ENCODE results near the gene XAB2. TPM values are rescaled to one million over a fixed set of nuclear protein-coding genes. Genes with fewer than 3 reads are reported as not detected.
A peak's percentile ranks its signal among the peaks of the same experiment; 100 is the strongest.

XAB2 gene
- total RNA-seq, 4 donors from 2014 or later, result 29.6 to 51.2 (median 31.1) TPM

DNA sequence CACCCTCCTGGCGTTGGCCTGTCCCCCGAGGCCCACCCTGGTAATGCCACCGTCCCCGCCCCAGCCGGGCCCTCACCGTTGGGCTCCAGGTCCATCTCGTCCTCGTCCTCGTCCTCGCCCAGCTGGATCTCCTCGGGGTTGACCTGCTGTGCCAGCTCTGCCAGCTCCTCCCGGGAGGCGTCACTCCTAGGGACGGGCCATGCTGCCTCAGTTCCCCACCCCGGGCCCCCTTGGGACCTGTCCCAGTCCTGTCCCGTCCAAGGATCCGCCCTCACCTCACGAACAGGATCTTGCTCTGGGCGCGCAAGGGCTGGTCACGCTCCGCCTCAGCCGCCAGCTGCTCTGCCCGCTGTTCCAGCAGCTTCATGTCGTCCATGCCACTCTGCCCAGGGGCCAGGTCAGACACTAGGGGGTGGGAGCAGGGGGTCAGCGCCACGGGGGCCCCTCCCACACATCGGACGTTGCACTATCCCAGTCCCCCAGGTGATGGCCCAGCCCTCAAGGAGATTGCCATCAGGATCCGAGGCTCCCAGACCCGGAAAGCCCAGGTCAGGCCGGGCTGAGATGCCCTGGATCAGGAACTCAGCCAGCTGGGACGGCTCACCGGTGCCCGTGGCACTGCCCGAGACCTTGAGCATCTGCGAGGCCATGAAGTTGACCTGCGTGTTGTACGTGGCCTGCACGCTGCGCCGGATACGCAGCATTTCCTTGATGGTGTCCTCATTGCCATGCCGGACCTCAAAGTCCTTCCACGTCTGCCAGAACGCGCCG is 9.5 kb downstream of the XAB2 start:
- no peak for ATAC-seq
- H3K4me1 ChIP-seq, result peaks cover 7 to 15% of the 10 kb centered on the region in 2 donors
- no peaks in the 10 kb centered on the region for H3K9me3 ChIP-seq
- in situ Hi-C loops (cut with MboI; ENCODE audit: low sequenced_read_pairs in 4 of 4) (no loop called here), intact Hi-C loops (cut with DNase I; ENCODE audit: low total_unique reads) (loop anchor here (10.0 kb wide), 1 partner anchor 885 kb away; the partner anchor contains the start of genes GPR108 and TRIP10)
- no peaks in the 10 kb centered on the region for H3K27me3 ChIP-seq
- H3K36me3 ChIP-seq, result peaks cover 2 to 54% of the 10 kb centered on the region in 2 donors
- H3K27ac ChIP-seq, result peak overlapping the region in 1 of 4 donors; percentile 59
- TF ChIP-seq CTCF (IDR thresholded peaks at IDR 0.05 in 4 of 5, conservative IDR thresholded peaks at IDR 0.05 in 1 of 5), result no peak
- no peak for TF ChIP-seq POLR2A (IDR thresholded peaks at IDR 0.05)
- no peak overlapping the region for H3K4me3 ChIP-seq
- no peak for DNase-seq

- Histone ChIP-seq H3K4me3 (no peak overlapping the region), H3K4me1 (peaks cover 7 to 15% of the 10 kb centered on the region in 2 donors), H3K36me3 (peaks cover 2 to 45% of the 10 kb centered on the region in 2 donors), H3K9me3 (no peaks in the 10 kb centered on the region), H3K27ac (peak overlapping the region in 2 of 4 donors; percentile 55 to 59), H3K27me3 (no peaks in the 10 kb centered on the region)
- ATAC-seq (peak in 1 of 2 donors; percentile 26), DNase-seq (peak in 1 of 2 donors; percentile 30)
- in situ Hi-C loops (cut with MboI; ENCODE audit: low sequenced_read_pairs in 4 of 4) (no loop called here), intact Hi-C loops (cut with DNase I; ENCODE audit: low total_unique reads) (no loop called here)
- TF ChIP-seq CTCF (IDR thresholded peaks at IDR 0.05 in 4 of 5, conservative IDR thresholded peaks at IDR 0.05 in 1 of 5) (no peak), POLR2A (IDR thresholded peaks at IDR 0.05) (no peak)
Measured at GRCh38 chr19:7618771-7619510, 10.4 kb downstream of the XAB2 start.

GRCh38 chr19:7618348-7618747 is 11.0 kb downstream of the XAB2 start:
- intact Hi-C loops (cut with DNase I; ENCODE audit: low total_unique reads), result no loop called here
- no peaks in the 10 kb centered on the region for H3K27me3 ChIP-seq
- H3K36me3 ChIP-seq, result peaks cover 2 to 40% of the 10 kb centered on the region in 2 donors
- H3K4me3 ChIP-seq, result no peak overlapping the region
- H3K9me3 ChIP-seq, result no peaks in the 10 kb centered on the region
- peak overlapping the region in 2 of 4 donors; percentile 55 to 59 for H3K27ac ChIP-seq
- DNase-seq (peak in 1 of 2 donors; percentile 38), ATAC-seq (peak; percentile 30 to 45)
- H3K4me1 ChIP-seq, result peaks cover 7 to 15% of the 10 kb centered on the region in 2 donors
- in situ Hi-C loops (cut with MboI; ENCODE audit: low sequenced_read_pairs in 4 of 4), result no loop called here
- no peak for TF ChIP-seq POLR2A (IDR thresholded peaks at IDR 0.05)
- no peak for TF ChIP-seq CTCF (IDR thresholded peaks at IDR 0.05 in 4 of 5, conservative IDR thresholded peaks at IDR 0.05 in 1 of 5)

- DNase-seq (no peak), ATAC-seq (no peak)
- Histone ChIP-seq H3K27me3 (no peaks in the 10 kb centered on the region), H3K36me3 (peaks cover 2 to 34% of the 10 kb centered on the region in 2 donors), H3K9me3 (no peaks in the 10 kb centered on the region), H3K4me3 (no peak overlapping the region), H3K4me1 (peaks cover 7 to 15% of the 10 kb centered on the region in 2 donors), H3K27ac (no peak overlapping the region)
- intact Hi-C loops (cut with DNase I; ENCODE audit: low total_unique reads), result no loop called here
- TF ChIP-seq CTCF (IDR thresholded peaks at IDR 0.05 in 4 of 5, conservative IDR thresholded peaks at IDR 0.05 in 1 of 5) (no peak), POLR2A (IDR thresholded peaks at IDR 0.05) (no peak)
- in situ Hi-C loops (cut with MboI; ENCODE audit: low sequenced_read_pairs in 4 of 4), result no loop called here
Measured at GRCh38 chr19:7617735-7618134, 11.6 kb downstream of the XAB2 start.
